ENCODE results near the gene PRKCB.
"Not testable (repeated sequence)": the region's sequence is repeated elsewhere in the genome, so short reads cannot be mapped to it uniquely, and the experiment has no call there.

The PRKCB gene

GRCh38 chr16:24234737-24235136 lies 399.0 kb downstream of the PRKCB start:
- Histone ChIP-seq H3K27ac (no peak overlapping the region), H3K4me3 (no peak overlapping the region)

DNA sequence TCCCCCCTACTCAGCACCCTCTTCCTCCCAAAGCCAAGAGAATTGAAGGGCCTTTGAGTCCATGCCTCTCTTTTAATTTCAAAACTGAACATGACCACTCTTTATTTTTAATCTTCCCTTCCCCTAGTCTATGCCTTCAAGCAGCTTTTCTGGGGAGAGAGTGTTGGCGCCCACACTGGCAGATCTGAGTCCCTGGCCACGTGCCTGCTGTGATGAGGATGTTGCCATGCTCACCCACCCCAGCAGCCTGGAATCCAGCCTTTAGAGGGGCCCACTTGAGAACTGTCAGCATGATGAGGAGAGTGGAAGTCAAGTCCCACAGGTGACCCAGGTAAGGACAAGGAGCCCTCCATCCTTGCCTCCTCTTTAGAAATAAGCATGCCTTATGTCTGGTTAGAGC lies 400.0 kb downstream of the PRKCB start:
- Histone ChIP-seq H3K4me3 (no peak overlapping the region), H3K27ac (no peak overlapping the region)

DNA sequence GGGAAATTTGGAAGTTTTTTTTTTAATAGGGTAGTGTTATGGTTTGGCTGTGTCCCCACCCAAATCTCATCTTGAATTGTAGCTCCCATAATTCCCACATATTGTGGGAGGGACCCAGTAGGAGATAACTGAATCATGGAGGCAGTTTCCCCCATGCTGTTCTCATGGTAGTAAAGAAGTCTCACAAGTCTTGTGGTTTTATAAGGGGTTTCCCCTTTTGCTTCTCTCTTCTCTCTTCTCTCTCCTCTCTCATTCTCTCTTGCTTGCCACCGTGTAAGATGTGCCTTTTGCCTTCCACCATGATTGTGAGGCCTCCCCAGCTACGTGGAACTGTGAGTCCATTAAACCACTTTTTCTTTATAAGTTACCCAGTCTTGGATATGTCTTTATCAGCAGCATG lies 403.1 kb downstream of the PRKCB start:
- not testable (repeated sequence) for H3K27ac ChIP-seq, H3K4me3 ChIP-seq

GRCh38 chr16:24246911-24247607 lies 411.3 kb downstream of the PRKCB start:
- no peak overlapping the region for H3K4me3 ChIP-seq
- H3K27ac ChIP-seq = no peak overlapping the region

DNA sequence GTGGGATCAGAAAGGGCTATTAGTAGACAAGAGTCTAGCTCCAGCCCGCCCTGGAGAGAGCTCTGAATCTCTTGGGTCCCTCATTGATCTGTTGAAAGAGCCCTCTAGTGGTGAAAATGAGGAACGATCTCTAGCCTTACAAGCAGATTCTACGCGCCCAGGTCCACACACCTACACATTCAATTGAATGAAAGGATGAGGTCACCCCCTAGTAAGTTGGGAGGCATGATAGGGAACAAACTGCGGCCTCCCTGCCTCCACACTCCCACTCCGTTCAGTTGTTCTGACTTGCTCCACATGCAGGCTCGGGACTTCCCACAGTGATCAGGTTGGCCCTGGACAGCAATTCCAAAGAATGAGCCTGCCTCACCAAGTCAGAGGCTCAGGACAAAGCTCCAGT lies 417.4 kb downstream of the PRKCB start:
- no peak overlapping the region for H3K4me3 ChIP-seq
- H3K27ac ChIP-seq = no peak overlapping the region

DNA sequence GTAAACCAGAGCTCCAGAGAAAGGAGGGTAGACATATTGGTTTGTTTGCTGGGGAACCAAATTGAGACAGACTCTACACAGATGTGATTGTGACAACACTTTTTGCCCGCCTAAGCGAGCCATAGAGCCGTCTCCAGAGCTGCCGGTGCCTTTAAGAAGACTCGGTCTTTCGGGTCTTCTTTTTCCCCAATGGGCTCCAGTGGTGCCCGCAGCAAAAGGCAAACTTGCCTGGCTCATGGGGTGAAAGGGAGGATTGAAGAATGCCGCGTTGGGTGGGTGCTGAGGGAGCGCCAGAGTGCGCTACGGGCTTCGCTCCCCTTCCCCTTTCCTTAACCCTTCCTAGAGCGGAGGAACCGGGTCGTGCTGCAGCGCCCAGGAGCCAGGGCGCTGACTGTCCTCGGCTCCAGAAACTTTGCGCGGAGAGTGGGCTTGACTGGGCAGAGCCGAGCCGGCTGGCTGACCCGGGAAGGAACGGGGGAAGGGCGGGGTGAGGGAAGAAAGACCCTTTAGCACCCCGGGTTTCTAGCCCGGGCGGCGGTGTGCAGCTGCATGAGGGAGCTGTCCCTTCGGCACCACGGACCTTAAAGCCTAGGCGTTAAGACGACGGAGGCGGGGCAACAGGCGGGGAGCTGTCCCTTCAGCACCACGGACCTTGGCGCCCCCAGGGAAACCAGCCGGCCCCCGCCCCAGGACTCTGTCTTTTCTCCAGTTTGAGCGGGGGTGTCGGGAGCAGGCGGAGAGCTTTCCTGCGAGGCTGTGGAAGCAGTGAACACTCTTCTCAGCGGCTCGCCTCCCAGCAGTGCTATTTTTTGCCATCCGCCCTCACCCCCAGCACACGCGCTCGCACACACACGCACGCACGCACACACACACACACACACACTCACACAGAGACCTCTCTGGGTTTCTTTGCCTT lies 419.9 kb downstream of the PRKCB start, which contains the start of gene CACNG3:
Gene CACNG3, plus strand, starts transcription at position 880 of the 916 bp plus-strand sequence. CDS start 420 bp downstream, outside the sequence.
- no peak within 1 kb of the TSS for H3K4me3 ChIP-seq

GRCh38 chr16:24257958-24258357 lies 422.2 kb downstream of the PRKCB start:
- Histone ChIP-seq H3K27ac (no peak overlapping the region), H3K4me3 (no peak overlapping the region)

More for the DNA sequence above, 419.9 kb downstream of the PRKCB start, which contains the start of gene CACNG3:
- H3K27ac ChIP-seq = no peak within 1 kb of the TSS

DNA sequence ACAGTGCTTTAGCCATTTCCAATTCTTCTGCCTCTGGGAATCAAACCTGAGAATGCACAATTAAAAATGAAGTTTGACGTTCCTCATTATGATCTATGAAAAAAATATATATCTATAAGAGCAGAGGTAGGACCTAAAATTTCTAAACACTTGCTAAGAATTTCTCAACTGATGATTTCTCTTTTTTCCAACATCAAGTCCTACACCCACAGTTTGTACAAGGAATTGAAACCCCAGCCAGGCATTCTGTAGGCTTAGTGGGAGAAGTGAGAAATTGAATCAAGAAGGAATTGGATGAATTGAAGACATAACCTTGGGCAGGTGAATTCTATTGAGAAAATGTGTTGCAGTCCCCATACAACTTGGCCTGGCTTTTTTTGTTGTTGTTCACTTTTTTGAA lies 423.0 kb downstream of the PRKCB start:
- no peak overlapping the region for H3K27ac ChIP-seq
- H3K4me3 ChIP-seq = no peak overlapping the region

DNA sequence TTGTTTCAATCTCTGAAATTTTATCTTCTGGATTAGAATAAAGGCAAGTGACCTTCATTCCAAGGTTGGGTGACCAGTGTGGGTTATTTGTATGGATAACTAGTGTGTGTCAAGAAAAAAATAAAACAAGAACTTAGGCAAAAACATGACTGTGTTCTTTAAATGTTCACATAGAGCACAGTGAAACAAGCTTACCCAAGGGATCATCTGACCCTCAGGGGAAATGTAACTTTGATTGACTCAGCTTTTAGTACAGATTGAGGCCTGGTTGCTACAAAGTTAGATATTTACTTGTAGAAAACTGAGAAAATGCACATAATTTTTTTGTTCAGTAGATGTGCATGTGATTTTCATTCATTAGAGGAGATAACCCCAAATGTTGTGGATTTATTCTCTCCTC lies 427.0 kb downstream of the PRKCB start:
- Histone ChIP-seq H3K4me3 (no peak overlapping the region), H3K27ac (no peak overlapping the region)

Data from skin epidermis (tissue), 12 donors.